Measurements from ENCODE around the gene PTPRR.
A peak's percentile ranks its signal among the peaks of the same experiment; 100 is the strongest.

Gene PTPRR

GRCh38 chr12:70695361-70696023 is 225.0 kb downstream of the PTPRR start:
- H3K4me3 ChIP-seq (ENCODE audit: low read depth, low read length) = no peak overlapping the region
- ChIA-PET POLR2A (no interaction called here), CTCF (interaction anchor here (1.4 to 2.4 kb wide), 2 partner anchors 24 to 795 kb away, joined by 3 to 7 read pairs; no protein-coding TSS in a partner anchor)
- no peak for DNase-seq (ENCODE audit: low read depth, low spot score)
- no peak for TF ChIP-seq CTCF (IDR thresholded peaks at IDR 0.05; ENCODE audit: insufficient read depth, low read length, missing control alignments)

- ChIA-PET CTCF (interaction anchor here (0.8 to 2.1 kb wide), 9 partner anchors 11 to 113 kb away, joined by 3 to 7 read pairs (median 4); no protein-coding TSS in a partner anchor), POLR2A (no interaction called here)
- TF ChIP-seq CTCF (IDR thresholded peaks at IDR 0.05; ENCODE audit: insufficient read depth, low read length, missing control alignments) = peak; percentile 46
- no peak overlapping the region for H3K4me3 ChIP-seq (ENCODE audit: low read depth, low read length)
- no peak for DNase-seq (ENCODE audit: low read depth, low spot score)
Measured at GRCh38 chr12:70692681-70693288, 227.8 kb downstream of the PTPRR start.

- DNase-seq (ENCODE audit: low read depth, low spot score) = peak; percentile 19
- POLR2A ChIA-PET = no interaction called here
- H3K4me3 ChIP-seq (ENCODE audit: low read depth, low read length) = no peak overlapping the region
- CTCF ChIA-PET = interaction anchor here (1.0 to 1.8 kb wide), 2 partner anchors 82 to 88 kb away, joined by 3 to 4 read pairs; no protein-coding TSS in a partner anchor
- TF ChIP-seq CTCF (IDR thresholded peaks at IDR 0.05; ENCODE audit: insufficient read depth, low read length, missing control alignments) = no peak
Measured at GRCh38 chr12:70691018-70691672, 229.4 kb downstream of the PTPRR start.

GRCh38 chr12:70686907-70687306 is 233.6 kb downstream of the PTPRR start:
- DNase-seq (ENCODE audit: low read depth, low spot score) = no peak
- ChIA-PET POLR2A (no interaction called here), CTCF (interaction anchor here (1.4 to 2.5 kb wide), 2 partner anchors 21 to 43 kb away, joined by 3 to 7 read pairs; no protein-coding TSS in a partner anchor)
- TF ChIP-seq CTCF (IDR thresholded peaks at IDR 0.05; ENCODE audit: insufficient read depth, low read length, missing control alignments) = no peak
- no peak overlapping the region for H3K4me3 ChIP-seq (ENCODE audit: low read depth, low read length)

- ChIA-PET CTCF (interaction anchor here (1.4 to 2.5 kb wide), 2 partner anchors 21 to 43 kb away, joined by 3 to 7 read pairs; no protein-coding TSS in a partner anchor), POLR2A (no interaction called here)
Measured at GRCh38 chr12:70686299-70686698, 234.2 kb downstream of the PTPRR start.

More at GRCh38 chr12:70686299-70686698, 234.2 kb downstream of the PTPRR start:
- no peak for TF ChIP-seq CTCF (IDR thresholded peaks at IDR 0.05; ENCODE audit: insufficient read depth, low read length, missing control alignments)
- DNase-seq (ENCODE audit: low read depth, low spot score) = no peak
- H3K4me3 ChIP-seq (ENCODE audit: low read depth, low read length) = no peak overlapping the region
